ENCODE data around the gene CACNA1E. TPM values are rescaled to one million over a fixed set of nuclear protein-coding genes. Genes with fewer than 3 reads are reported as not detected.

CACNA1E gene
- total and polyA plus RNA-seq, 2 experiments from 2014 or later, result 0.32 to 1.1 TPM

- Mint-ChIP-seq H3K27me3 (ENCODE audit: insufficient read depth, low read depth, poor library complexity) (peaks cover 2% of the 10 kb centered on the region), H3K27ac (no peak overlapping the region), H3K4me3 (no peak overlapping the region), H3K4me1 (no peaks in the 10 kb centered on the region), H3K36me3 (ENCODE audit: low read depth) (no peaks in the 10 kb centered on the region), H3K9me3 (no peaks in the 10 kb centered on the region)
- H3F3A ChIP-seq (replicated peaks; ENCODE audit: low read depth), result no peaks in the 10 kb centered on the region
- no peaks in the 10 kb centered on the region for H3K4me1 ChIP-seq (ENCODE audit: insufficient read depth)
- TF ChIP-seq ZNF331 (CRISPR knock-in tag; IDR thresholded peaks at IDR 0.05; ENCODE audit: low read depth) (no peak), ZNF462 (CRISPR knock-in tag; IDR thresholded peaks at IDR 0.05) (no peak), STAT1 (IDR thresholded peaks at IDR 0.05; ENCODE audit: unreplicated experiment) (no peak), EZH2 (IDR thresholded peaks at IDR 0.05; ENCODE audit: low read depth, unreplicated experiment) (no peak), NANOG (IDR thresholded peaks at IDR 0.05; ENCODE audit: borderline replicate concordance) (no peak), REST (IDR thresholded peaks at IDR 0.05; ENCODE audit: unreplicated experiment) (no peak), ETS1 (IDR thresholded peaks at IDR 0.05) (no peak), CTCF (conservative IDR thresholded peaks at IDR 0.05; ENCODE audit: low read depth in 2 of 2) (no peak)
- DNase-seq (ENCODE audit: low spot score), result no peak
- H4K20me1 ChIP-seq (replicated peaks; ENCODE audit: insufficient read depth), result no peaks in the 10 kb centered on the region
- peaks cover 11% of the 10 kb centered on the region; the same call in 1 of the 2 replicates for H3K9me2 ChIP-seq (ENCODE audit: insufficient read depth)
- H3K4me3 ChIP-seq, result no peak overlapping the region
- no peak overlapping the region for H3K27ac ChIP-seq (ENCODE audit: low read depth)
- no peaks in the 10 kb centered on the region for H3K27me3 ChIP-seq (ENCODE audit: insufficient read depth)
- H3K36me3 ChIP-seq (ENCODE audit: insufficient read depth), result no peaks in the 10 kb centered on the region
- H3K4me2 ChIP-seq, result no peak overlapping the region
- no peak overlapping the region for H2AFZ ChIP-seq
- H3K79me2 ChIP-seq (replicated peaks; ENCODE audit: insufficient read depth), result no peaks in the 10 kb centered on the region
- ATAC-seq, result no peak
Measured at GRCh38 chr1:181768930-181769280, 285.6 kb downstream of the CACNA1E start.
